SH-SY5Y (cell line): ENCODE results near the gene TBXT.

Experiments
- GATA2 ChIP-seq: IDR thresholded peaks from 2 replicates; pipeline ENCODE4 v1.6.1; 2011; ENCODE audit warnings: mild to moderate bottlenecking, low read depth, low read length
- GATA3 ChIP-seq: IDR thresholded peaks from 2 replicates; pipeline ENCODE4 v1.6.1; 2011; ENCODE audit warnings: low read depth, mild to moderate bottlenecking, low read length, moderate library complexity

The TBXT gene

GRCh38 chr6:166162599-166163342, 4.9 kb downstream of the TBXT start:
- no peak for TF ChIP-seq GATA3
- TF ChIP-seq GATA2: no peak

- no peak for TF ChIP-seq GATA2
- no peak for TF ChIP-seq GATA3
Observed at GRCh38 chr6:166157930-166158617, 9.6 kb downstream of the TBXT start.

GRCh38 chr6:166156942-166157341, 10.7 kb downstream of the TBXT start:
- TF ChIP-seq GATA2 (no peak), GATA3 (no peak)

GRCh38 chr6:166153966-166154365, 13.7 kb downstream of the TBXT start:
- TF ChIP-seq GATA2 (no peak), GATA3 (no peak)

GRCh38 chr6:166152660-166153059, 15.0 kb downstream of the TBXT start:
- TF ChIP-seq GATA2 (no peak), GATA3 (no peak)

GRCh38 chr6:166151798-166152197, 15.9 kb downstream of the TBXT start:
- no peak for TF ChIP-seq GATA3
- TF ChIP-seq GATA2: no peak

- TF ChIP-seq GATA2: no peak
- no peak for TF ChIP-seq GATA3
Observed at GRCh38 chr6:166145751-166146150, 21.9 kb downstream of the TBXT start.

- TF ChIP-seq GATA2 (no peak), GATA3 (no peak)
Observed at GRCh38 chr6:166143011-166143410, 24.6 kb downstream of the TBXT start.

GRCh38 chr6:166127624-166128472, 39.8 kb downstream of the TBXT start:
- no peak for TF ChIP-seq GATA3

GRCh38 chr6:166121726-166122125, 45.9 kb downstream of the TBXT start:
- TF ChIP-seq GATA3 (no peak), GATA2 (no peak)

- TF ChIP-seq GATA2 (no peak), GATA3 (no peak)
Observed at GRCh38 chr6:166119116-166119911, 48.3 kb downstream of the TBXT start.

GRCh38 chr6:166115609-166116008, 52.0 kb downstream of the TBXT start:
- TF ChIP-seq GATA2 (no peak), GATA3 (no peak)

GRCh38 chr6:166112580-166112979, 55.1 kb downstream of the TBXT start:
- TF ChIP-seq GATA2 (no peak), GATA3 (no peak)

GRCh38 chr6:166109608-166110007, 58.0 kb downstream of the TBXT start:
- TF ChIP-seq GATA2: no peak
- TF ChIP-seq GATA3: no peak
